ENCODE results near the gene METTL21C. TPM values are rescaled to one million over a fixed set of nuclear protein-coding genes. Genes with fewer than 3 reads are reported as not detected.

The METTL21C gene
- total and polyA plus RNA-seq, 5 donors from 2014 or later, result not detected

DNA sequence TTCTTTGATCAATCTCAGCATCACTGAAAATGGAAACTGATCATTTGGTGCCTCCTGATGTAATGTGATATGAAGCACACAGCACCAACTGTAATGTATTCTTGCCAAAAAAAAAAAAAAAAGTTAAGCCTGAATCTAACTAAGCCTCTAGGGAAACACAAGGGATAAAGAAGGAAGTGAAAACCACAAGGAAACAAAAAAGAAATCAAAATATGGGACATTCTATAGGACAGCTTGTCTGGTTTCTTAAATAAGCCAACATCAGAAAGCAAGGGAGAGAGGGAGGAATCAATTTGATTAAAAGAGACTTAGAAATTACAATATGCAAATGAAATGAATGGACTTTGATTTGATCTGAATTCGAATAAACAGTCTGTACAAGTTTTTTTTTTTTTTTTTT lies 20.6 kb upstream of the METTL21C start:
- Mint-ChIP-seq H3K36me3 (no peaks in the 10 kb centered on the region), H3K4me3 (no peak overlapping the region), H3K9me3 (no peaks in the 10 kb centered on the region), H3K4me1 (peaks cover 0 to 6% (median 0%) of the 10 kb centered on the region in 4 donors), H3K27me3 (peaks cover 19% of the 10 kb centered on the region), H3K27ac (no peak overlapping the region)
- DNase-seq, result no peak
- Histone ChIP-seq H3K9me3 (ENCODE audit: control insufficient read depth in 2 of 2, low read length in 2 of 2) (no peaks in the 10 kb centered on the region), H3K4me1 (ENCODE audit: control insufficient read depth, insufficient read depth, low read length, poor library complexity, severe bottlenecking) (no peaks in the 10 kb centered on the region), H3K4me3 (ENCODE audit: low read depth, low read length) (no peak overlapping the region), H3K27ac (ENCODE audit: insufficient read depth, low read length, poor library complexity, severe bottlenecking) (no peak overlapping the region), H3K27me3 (ENCODE audit: control insufficient read depth, insufficient read depth, low read length) (peaks cover 2% of the 10 kb centered on the region), H3K36me3 (ENCODE audit: control insufficient read depth, insufficient read depth, low read length) (no peaks in the 10 kb centered on the region)
- no peak for ATAC-seq (ENCODE audit: low read depth in 2 of 2)

- ATAC-seq (ENCODE audit: low read depth in 2 of 2) (no peak), DNase-seq (no peak)
- peaks cover 0 to 2% (median 0%) of the 10 kb centered on the region in 4 donors for H3K4me1 Mint-ChIP-seq
- H3K4me3 ChIP-seq (ENCODE audit: low read depth, low read length), result no peak overlapping the region
- no peak overlapping the region for H3K4me3 Mint-ChIP-seq
- H3K4me1 ChIP-seq (ENCODE audit: control insufficient read depth, insufficient read depth, low read length, poor library complexity, severe bottlenecking), result no peaks in the 10 kb centered on the region
- H3K27me3 Mint-ChIP-seq, result peaks cover 16% of the 10 kb centered on the region
- peaks cover 0 to 5% (median 2%) of the 10 kb centered on the region in 7 donors for H3K9me3 Mint-ChIP-seq
- peaks cover 2 to 8% of the 10 kb centered on the region in 2 experiments for H3K9me3 ChIP-seq (ENCODE audit: control insufficient read depth in 2 of 2, low read length in 2 of 2)
- no peak overlapping the region for H3K27ac Mint-ChIP-seq
- no peaks in the 10 kb centered on the region for H3K36me3 ChIP-seq (ENCODE audit: control insufficient read depth, insufficient read depth, low read length)
- peaks cover 5% of the 10 kb centered on the region for H3K27me3 ChIP-seq (ENCODE audit: control insufficient read depth, insufficient read depth, low read length)
- H3K27ac ChIP-seq (ENCODE audit: insufficient read depth, low read length, poor library complexity, severe bottlenecking), result no peak overlapping the region
- H3K36me3 Mint-ChIP-seq, result no peaks in the 10 kb centered on the region
These were observed 15.4 kb upstream of the METTL21C start for GRCh38 chr13:102710261-102710679.

DNA sequence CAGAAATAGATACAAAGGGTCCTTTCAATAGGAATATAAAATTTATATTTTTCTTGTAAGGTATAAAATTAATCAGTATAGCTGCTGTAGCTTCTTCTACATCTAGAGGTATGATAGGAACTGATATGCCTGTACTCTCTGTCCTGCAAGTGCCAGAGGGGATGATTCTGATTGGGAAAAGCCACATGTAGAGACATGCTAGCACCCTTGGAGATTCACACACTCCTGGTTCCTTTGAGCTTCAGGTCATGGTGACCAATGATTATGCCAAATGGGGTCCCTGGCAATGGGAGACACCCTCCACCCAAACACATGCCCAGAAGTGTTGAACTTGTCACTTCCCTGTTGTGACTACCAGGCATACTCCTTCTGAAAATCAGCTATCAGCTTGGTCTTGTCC lies 14.7 kb upstream of the METTL21C start:
- Mint-ChIP-seq H3K36me3 (no peaks in the 10 kb centered on the region), H3K9me3 (peaks cover 0 to 5% (median 2%) of the 10 kb centered on the region in 7 donors), H3K4me3 (no peak overlapping the region), H3K4me1 (no peaks in the 10 kb centered on the region), H3K27ac (no peak overlapping the region), H3K27me3 (peaks cover 12% of the 10 kb centered on the region)
- Histone ChIP-seq H3K4me1 (ENCODE audit: control insufficient read depth, insufficient read depth, low read length, poor library complexity, severe bottlenecking) (no peaks in the 10 kb centered on the region), H3K27me3 (ENCODE audit: control insufficient read depth, insufficient read depth, low read length) (peaks cover 7% of the 10 kb centered on the region), H3K27ac (ENCODE audit: insufficient read depth, low read length, poor library complexity, severe bottlenecking) (no peak overlapping the region), H3K4me3 (ENCODE audit: low read depth, low read length) (no peak overlapping the region), H3K36me3 (ENCODE audit: control insufficient read depth, insufficient read depth, low read length) (no peaks in the 10 kb centered on the region), H3K9me3 (ENCODE audit: control insufficient read depth in 2 of 2, low read length in 2 of 2) (peaks cover 2 to 8% of the 10 kb centered on the region in 2 experiments)
- ATAC-seq (ENCODE audit: low read depth in 2 of 2) (no peak), DNase-seq (no peak)

DNA sequence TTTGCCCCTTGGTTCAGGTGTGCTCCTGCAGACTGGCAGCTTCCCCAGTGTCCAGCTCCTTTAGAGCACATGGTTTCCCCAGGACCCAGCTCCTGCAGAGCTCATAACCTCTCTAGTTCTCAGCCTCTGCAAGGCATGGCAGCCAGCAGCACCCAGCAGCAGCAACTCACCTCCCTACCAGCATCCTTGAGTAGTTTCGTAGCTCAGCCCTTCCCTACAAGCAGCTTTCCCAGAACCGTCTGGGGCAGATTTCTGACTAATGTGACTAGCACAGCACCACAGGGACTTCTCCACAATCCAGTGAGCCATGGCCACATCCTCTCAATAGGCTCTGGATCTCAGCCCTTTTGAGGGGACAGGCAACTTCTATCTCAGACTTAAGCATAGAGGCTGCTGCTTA lies 14.1 kb upstream of the METTL21C start:
- Histone ChIP-seq H3K4me3 (ENCODE audit: low read depth, low read length) (no peak overlapping the region), H3K27ac (ENCODE audit: insufficient read depth, low read length, poor library complexity, severe bottlenecking) (no peak overlapping the region), H3K36me3 (ENCODE audit: control insufficient read depth, insufficient read depth, low read length) (no peaks in the 10 kb centered on the region), H3K27me3 (ENCODE audit: control insufficient read depth, insufficient read depth, low read length) (peaks cover 7% of the 10 kb centered on the region), H3K4me1 (ENCODE audit: control insufficient read depth, insufficient read depth, low read length, poor library complexity, severe bottlenecking) (no peaks in the 10 kb centered on the region), H3K9me3 (ENCODE audit: control insufficient read depth in 2 of 2, low read length in 2 of 2) (peaks cover 2 to 8% of the 10 kb centered on the region in 2 experiments)
- peaks cover 0 to 5% (median 2%) of the 10 kb centered on the region in 7 donors for H3K9me3 Mint-ChIP-seq
- DNase-seq (no peak), ATAC-seq (ENCODE audit: low read depth in 2 of 2) (no peak)
- no peaks in the 10 kb centered on the region for H3K4me1 Mint-ChIP-seq
- H3K27me3 Mint-ChIP-seq, result peaks cover 17% of the 10 kb centered on the region
- H3K36me3 Mint-ChIP-seq, result no peaks in the 10 kb centered on the region
- no peak overlapping the region for H3K4me3 Mint-ChIP-seq
- no peak overlapping the region for H3K27ac Mint-ChIP-seq

GRCh38 chr13:102708211-102708610 lies 13.4 kb upstream of the METTL21C start:
- DNase-seq, result no peak
- Histone ChIP-seq H3K27me3 (ENCODE audit: control insufficient read depth, insufficient read depth, low read length) (peaks cover 7% of the 10 kb centered on the region), H3K4me1 (ENCODE audit: control insufficient read depth, insufficient read depth, low read length, poor library complexity, severe bottlenecking) (no peaks in the 10 kb centered on the region), H3K9me3 (ENCODE audit: control insufficient read depth in 2 of 2, low read length in 2 of 2) (peaks cover 2 to 8% of the 10 kb centered on the region in 2 experiments), H3K36me3 (ENCODE audit: control insufficient read depth, insufficient read depth, low read length) (no peaks in the 10 kb centered on the region), H3K4me3 (ENCODE audit: low read depth, low read length) (no peak overlapping the region), H3K27ac (ENCODE audit: insufficient read depth, low read length, poor library complexity, severe bottlenecking) (no peak overlapping the region)
- Mint-ChIP-seq H3K4me3 (no peak overlapping the region), H3K36me3 (no peaks in the 10 kb centered on the region), H3K27me3 (peaks cover 18% of the 10 kb centered on the region), H3K27ac (no peak overlapping the region), H3K9me3 (peaks cover 0 to 5% (median 2%) of the 10 kb centered on the region in 7 donors), H3K4me1 (no peaks in the 10 kb centered on the region)
- ATAC-seq (ENCODE audit: low read depth in 2 of 2), result no peak

- DNase-seq (no peak), ATAC-seq (ENCODE audit: low read depth in 2 of 2) (no peak)
- H3K36me3 ChIP-seq (ENCODE audit: control insufficient read depth, insufficient read depth, low read length), result no peaks in the 10 kb centered on the region
- H3K4me3 Mint-ChIP-seq, result no peak overlapping the region
- H3K9me3 ChIP-seq (ENCODE audit: control insufficient read depth in 2 of 2, low read length in 2 of 2), result peaks cover 2 to 8% of the 10 kb centered on the region in 2 experiments
- H3K27ac ChIP-seq (ENCODE audit: insufficient read depth, low read length, poor library complexity, severe bottlenecking), result no peak overlapping the region
- no peak overlapping the region for H3K4me3 ChIP-seq (ENCODE audit: low read depth, low read length)
- H3K27me3 Mint-ChIP-seq, result peaks cover 18% of the 10 kb centered on the region
- no peak overlapping the region for H3K27ac Mint-ChIP-seq
- H3K9me3 Mint-ChIP-seq, result peaks cover 0 to 5% (median 2%) of the 10 kb centered on the region in 7 donors
- no peaks in the 10 kb centered on the region for H3K4me1 ChIP-seq (ENCODE audit: control insufficient read depth, insufficient read depth, low read length, poor library complexity, severe bottlenecking)
- H3K36me3 Mint-ChIP-seq, result no peaks in the 10 kb centered on the region
- H3K27me3 ChIP-seq (ENCODE audit: control insufficient read depth, insufficient read depth, low read length), result peaks cover 7% of the 10 kb centered on the region
- H3K4me1 Mint-ChIP-seq, result no peaks in the 10 kb centered on the region
These were observed 12.6 kb upstream of the METTL21C start for GRCh38 chr13:102707467-102707866.

DNA sequence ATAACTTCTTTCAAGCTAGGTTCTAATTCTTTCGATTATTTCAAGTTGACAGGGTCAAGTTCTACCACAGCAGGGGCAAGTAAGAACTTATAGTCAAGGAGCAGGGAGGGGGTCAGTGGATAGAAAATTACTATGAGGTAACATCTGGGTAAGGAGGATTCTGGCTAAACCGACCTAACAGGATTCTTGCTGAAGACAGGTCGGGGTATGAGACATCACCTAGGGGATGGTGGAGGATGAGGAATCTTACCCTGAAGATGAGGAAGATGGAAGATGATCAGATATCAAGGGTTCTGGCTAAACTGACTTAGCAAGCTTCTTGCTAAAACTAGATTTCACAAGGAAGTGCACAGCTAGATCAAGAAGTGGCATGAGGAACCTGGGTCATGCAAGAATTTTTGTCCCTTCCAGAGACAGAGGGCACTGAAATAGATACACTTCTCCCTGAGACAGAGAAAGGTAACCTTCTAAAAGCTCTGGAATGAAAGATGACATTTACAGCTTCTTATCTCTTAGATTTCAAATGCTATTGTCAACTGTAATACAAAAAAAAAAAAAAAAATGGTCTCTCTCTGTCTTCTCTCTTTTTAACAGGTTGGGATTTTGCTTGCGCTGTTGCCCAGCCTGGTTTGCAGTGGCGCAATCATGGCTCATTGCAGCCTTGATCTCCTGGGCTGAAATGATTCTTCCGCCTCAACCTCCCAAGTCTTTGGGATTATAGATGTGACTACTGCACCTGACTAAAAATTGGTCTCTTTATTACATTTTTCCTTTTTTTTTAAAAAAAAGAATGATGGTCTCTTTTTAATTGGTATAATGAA lies 9.6 kb upstream of the METTL21C start:
- Mint-ChIP-seq H3K4me3 (no peak overlapping the region), H3K36me3 (no peaks in the 10 kb centered on the region), H3K27me3 (peaks cover 11% of the 10 kb centered on the region), H3K4me1 (no peaks in the 10 kb centered on the region), H3K9me3 (peaks cover 0 to 5% (median 2%) of the 10 kb centered on the region in 7 donors), H3K27ac (no peak overlapping the region)
- no peak overlapping the region for H3K4me3 ChIP-seq (ENCODE audit: low read depth, low read length)
- no peaks in the 10 kb centered on the region for H3K36me3 ChIP-seq (ENCODE audit: control insufficient read depth, insufficient read depth, low read length)
- no peak for DNase-seq
- no peak overlapping the region for H3K27ac ChIP-seq (ENCODE audit: insufficient read depth, low read length, poor library complexity, severe bottlenecking)
- H3K9me3 ChIP-seq (ENCODE audit: control insufficient read depth in 2 of 2, low read length in 2 of 2), result peaks cover 2 to 8% of the 10 kb centered on the region in 2 experiments
- H3K27me3 ChIP-seq (ENCODE audit: control insufficient read depth, insufficient read depth, low read length), result peaks cover 7% of the 10 kb centered on the region
- H3K4me1 ChIP-seq (ENCODE audit: control insufficient read depth, insufficient read depth, low read length, poor library complexity, severe bottlenecking), result no peaks in the 10 kb centered on the region
- ATAC-seq (ENCODE audit: low read depth in 2 of 2), result no peak

DNA sequence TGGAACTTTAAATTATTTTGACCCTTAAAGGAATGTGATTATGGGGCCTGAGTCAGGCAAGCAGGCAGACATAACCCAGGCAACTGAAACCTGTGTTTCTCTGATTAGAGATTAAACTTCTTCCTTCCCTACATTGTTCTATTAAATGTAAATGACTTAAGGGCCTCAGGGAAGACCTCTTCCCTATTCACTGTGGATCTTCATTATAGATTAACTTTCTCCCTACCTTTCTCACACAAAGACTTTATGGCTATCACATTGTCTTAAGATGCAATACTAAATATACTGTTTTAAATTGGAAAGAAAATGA lies 8.8 kb upstream of the METTL21C start:
- no peak for ATAC-seq (ENCODE audit: low read depth in 2 of 2)

More for the DNA sequence above, 8.8 kb upstream of the METTL21C start:
- no peaks in the 10 kb centered on the region for H3K36me3 ChIP-seq (ENCODE audit: control insufficient read depth, insufficient read depth, low read length)
- peaks cover 16% of the 10 kb centered on the region for H3K27me3 Mint-ChIP-seq
- H3K36me3 Mint-ChIP-seq, result no peaks in the 10 kb centered on the region
- H3K4me1 Mint-ChIP-seq, result no peaks in the 10 kb centered on the region
- no peaks in the 10 kb centered on the region for H3K4me1 ChIP-seq (ENCODE audit: control insufficient read depth, insufficient read depth, low read length, poor library complexity, severe bottlenecking)
- peaks cover 0 to 1% of the 10 kb centered on the region in 2 experiments for H3K9me3 ChIP-seq (ENCODE audit: control insufficient read depth in 2 of 2, low read length in 2 of 2)
- H3K27me3 ChIP-seq (ENCODE audit: control insufficient read depth, insufficient read depth, low read length), result peaks cover 10% of the 10 kb centered on the region
- no peak overlapping the region for H3K4me3 ChIP-seq (ENCODE audit: low read depth, low read length)
- no peak overlapping the region for H3K27ac ChIP-seq (ENCODE audit: insufficient read depth, low read length, poor library complexity, severe bottlenecking)
- H3K9me3 Mint-ChIP-seq, result peaks cover 0 to 4% (median 0%) of the 10 kb centered on the region in 7 donors
- no peak overlapping the region for H3K4me3 Mint-ChIP-seq
- DNase-seq, result no peak
- no peak overlapping the region for H3K27ac Mint-ChIP-seq

All from CD4-positive, CD25-positive, alpha-beta regulatory T cell (primary cell).